Fibroblast of skin of back (primary cell): ENCODE measurements around the gene SLC31A1.

Source experiments
- DNase-seq: peaks from one replicate; pipeline ENCODE4 v3.0.0-alpha.2; 2013

The SLC31A1 gene

DNA sequence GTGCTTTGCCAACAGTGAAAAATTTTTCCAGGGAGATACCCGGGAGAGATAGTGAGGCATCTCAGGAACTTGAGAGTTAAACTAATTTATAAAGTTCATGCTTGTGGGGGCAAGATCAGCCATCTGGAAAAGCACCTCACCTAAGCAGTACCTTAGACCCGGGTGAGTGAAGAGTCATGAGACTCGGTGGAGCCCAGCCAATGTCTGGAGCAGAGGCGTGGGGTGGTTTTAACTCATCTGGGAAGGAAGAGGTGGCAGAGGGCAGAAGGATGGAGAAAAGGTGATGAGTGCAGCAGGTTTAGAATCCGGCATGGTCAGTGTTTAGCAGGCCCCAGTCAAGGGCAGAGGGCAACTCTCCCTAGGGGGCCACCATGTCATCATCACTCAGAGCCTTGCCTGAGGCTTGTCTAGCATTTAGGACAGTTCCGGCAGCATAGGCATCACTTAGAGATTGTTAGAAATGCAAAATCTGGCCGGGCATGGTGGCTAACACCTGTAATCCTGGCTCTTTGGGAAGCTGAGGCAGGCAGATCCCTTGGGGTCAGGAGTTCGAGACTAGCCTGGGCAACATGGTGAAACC lies 86.1 kb downstream of the SLC31A1 start:
- DNase-seq = no peak

DNA sequence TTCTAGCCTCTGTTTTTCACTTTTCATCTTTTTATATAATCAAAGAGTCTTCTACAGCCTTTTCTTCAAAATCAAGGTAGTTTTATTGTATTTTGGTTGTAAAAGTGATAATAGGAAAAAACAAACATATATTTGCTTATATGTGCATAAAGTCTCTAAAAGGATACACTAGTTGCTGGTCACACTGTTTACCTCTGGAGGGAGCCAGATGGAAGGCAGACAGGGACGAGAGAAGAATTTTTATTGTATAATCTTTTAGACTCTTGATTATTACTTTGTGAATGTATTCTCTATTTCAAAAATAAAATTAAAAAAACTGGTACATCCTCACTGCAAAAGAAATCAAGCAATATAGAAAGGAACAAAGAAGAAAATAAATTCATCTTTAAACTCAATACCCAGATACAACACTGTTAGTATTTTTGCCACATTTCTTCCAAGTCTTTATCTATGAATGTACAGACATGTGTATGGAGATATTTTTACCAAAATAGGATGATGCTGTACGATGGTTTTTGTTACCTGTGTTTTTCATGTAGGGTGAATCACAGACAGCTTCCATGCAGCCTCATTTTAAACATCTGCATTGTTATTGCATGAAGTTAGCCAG lies 88.0 kb downstream of the SLC31A1 start:
- peak; percentile 48 for DNase-seq

DNA sequence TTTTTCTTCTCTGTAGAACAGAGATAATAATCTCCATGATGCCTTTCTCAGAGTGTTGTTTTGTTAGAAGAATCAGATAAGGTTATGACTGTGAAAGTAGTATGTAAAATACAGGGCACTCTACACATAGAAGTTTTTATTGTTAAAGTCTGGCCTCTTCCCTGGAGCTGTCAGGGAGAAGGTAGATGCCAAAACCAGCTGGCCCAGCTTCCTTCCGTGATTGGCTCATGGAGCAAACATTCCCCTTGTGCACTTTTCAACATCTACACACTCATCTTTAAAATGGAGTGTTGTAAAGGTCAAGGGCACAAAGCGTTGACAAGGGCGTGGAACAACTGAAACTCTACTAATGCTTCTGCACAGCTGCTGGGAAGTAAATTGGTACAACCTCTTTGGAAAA lies 89.2 kb downstream of the SLC31A1 start:
- DNase-seq = no peak

GRCh38 chr9:113311961-113312360 lies 90.6 kb downstream of the SLC31A1 start:
- DNase-seq = no peak

GRCh38 chr9:113313261-113313660 lies 91.9 kb downstream of the SLC31A1 start:
- DNase-seq = no peak
